IMR-90 (cell line): ENCODE results near the gene CADM1. TPM values are rescaled to one million over a fixed set of nuclear protein-coding genes. Genes with fewer than 3 reads are reported as not detected.

ENCODE experiments used
- ATAC-seq: fragments of 200-7000 bp; cut with Tn5 transposase; 2 replicates; pipeline ENCODE4 v1.9.1; 2020; ENCODE audit warnings: low read depth, mild to moderate bottlenecking, moderate library complexity
- BruUV-seq: library from RNA; stranded (reverse); fragments of 400-500 nt; replicated peaks from 2 replicates; lab custom pipeline; 2021; lab: Mats Ljungman, UMichigan
- CTCF ChIA-PET: fragments of 300-600 bp; formaldehyde crosslinking; extraction: SDS; loops from one replicate; lab custom pipeline; 2021; ENCODE audit warnings: antibody characterized with exemption; lab: Yijun Ruan, JAX
- POLR2A ChIA-PET: fragments of 300-600 bp; sonication (Branson Sonifier 250); formaldehyde crosslinking; loops from one replicate; lab custom pipeline; 2022; ENCODE audit warnings: antibody characterized with exemption; ENCODE audit not compliant: unreplicated experiment; lab: Charles Lee
- DNase-seq: peaks from one replicate; pipeline ENCODE4 v3.0.0; 2013
- H2AFZ ChIP-seq: replicated peaks from 2 replicates; pipeline ENCODE3; 2013; ENCODE audit warnings: low read length, mild to moderate bottlenecking; ENCODE audit not compliant: poor library complexity
- H2AK5ac ChIP-seq: 2 replicates; pipeline ENCODE4 v1.6.1; 2013; ENCODE audit warnings: low read depth, low read length, inconsistent platforms
- H2AK9ac ChIP-seq: replicated peaks from 2 replicates; pipeline ENCODE3; 2013; ENCODE audit warnings: mild to moderate bottlenecking, low read depth, low read length, moderate library complexity; ENCODE audit not compliant: poor library complexity
- H2BK120ac ChIP-seq: 2 replicates; pipeline ENCODE4 v1.6.1; 2013; ENCODE audit warnings: low read depth, low read length, inconsistent platforms
- H2BK15ac ChIP-seq: 3 replicates; pipeline ENCODE4 v1.6.1; 2013; ENCODE audit warnings: low read depth, low read length, inconsistent platforms
- H2BK20ac ChIP-seq: 2 replicates; pipeline ENCODE4 v1.6.1; 2013; ENCODE audit warnings: low read depth, mild to moderate bottlenecking, inconsistent platforms, low read length, moderate library complexity
- H2BK5ac ChIP-seq: 2 replicates; pipeline ENCODE4 v1.6.1; 2013; ENCODE audit warnings: mild to moderate bottlenecking, low read depth, low read length, inconsistent platforms; ENCODE audit not compliant: poor library complexity, severe bottlenecking
- H3K14ac ChIP-seq: replicated peaks from 2 replicates; pipeline ENCODE4 v1.6.1; 2013; ENCODE audit warnings: low read depth, low read length, inconsistent platforms
- H3K18ac ChIP-seq: 2 replicates; pipeline ENCODE4 v1.6.1; 2013; ENCODE audit warnings: low read depth, low read length, control low read depth
- H3K23ac ChIP-seq: 2 replicates; pipeline ENCODE4 v1.6.1; 2013; ENCODE audit warnings: low read depth, low read length, inconsistent platforms
- H3K27ac ChIP-seq: 2 replicates; pipeline ENCODE4 v1.5.1; 2013; ENCODE audit warnings: mild to moderate bottlenecking, control low read depth, low read length; ENCODE audit not compliant: insufficient read depth
- H3K27me3 ChIP-seq: 2 replicates; pipeline ENCODE4 v1.6.1; 2013; ENCODE audit warnings: low read length; ENCODE audit not compliant: control insufficient read depth, insufficient read depth
- H3K36me3 ChIP-seq: 2 replicates; pipeline ENCODE4 v1.6.1; 2013; ENCODE audit warnings: low read length, mixed read lengths; ENCODE audit not compliant: control insufficient read depth, insufficient read depth
- H3K4ac ChIP-seq: 2 replicates; pipeline ENCODE4 v1.6.1; 2013; ENCODE audit warnings: low read depth, low read length, inconsistent platforms
- H3K4me1 ChIP-seq: 2 replicates; pipeline ENCODE4 v1.6.1; 2013; ENCODE audit warnings: low read length, mixed read lengths; ENCODE audit not compliant: control insufficient read depth, insufficient read depth
- H3K4me2 ChIP-seq: 2 replicates; pipeline ENCODE4 v1.6.1; 2013; ENCODE audit warnings: low read depth, mild to moderate bottlenecking, control low read depth, low read length, moderate library complexity
- H3K4me3 ChIP-seq: 2 replicates; pipeline ENCODE4 v1.5.1; 2013; ENCODE audit warnings: low read depth, mild to moderate bottlenecking, control low read depth, low read length, moderate library complexity; ENCODE audit not compliant: insufficient read depth
- H3K56ac ChIP-seq: 2 replicates; pipeline ENCODE4 v1.6.1; 2013; ENCODE audit warnings: low read length, inconsistent platforms; ENCODE audit not compliant: insufficient read depth; ENCODE audit errors: extremely low read depth
- H3K79me1 ChIP-seq, 2 experiments: 2 replicates each; pipeline ENCODE4 v1.6.1; 2013; ENCODE audit warnings: low read length in 2 of 2, inconsistent platforms in 1 of 2, low read depth in 1 of 2
- H3K9ac ChIP-seq: 2 replicates; pipeline ENCODE4 v1.6.1; 2013; ENCODE audit warnings: low read depth, low read length, control low read depth
- H3K9me1 ChIP-seq: 2 replicates; pipeline ENCODE4 v1.6.1; 2013; ENCODE audit warnings: low read length, inconsistent platforms; ENCODE audit not compliant: insufficient read depth
- H3K9me3 ChIP-seq: 2 replicates; pipeline ENCODE4 v1.6.1; 2013; ENCODE audit warnings: low read length; ENCODE audit not compliant: control insufficient read depth, insufficient read depth
- H4K20me1 ChIP-seq: 2 replicates; pipeline ENCODE4 v1.6.1; 2013; ENCODE audit warnings: low read length, inconsistent platforms; ENCODE audit not compliant: insufficient read depth
- H4K5ac ChIP-seq: 2 replicates; pipeline ENCODE4 v1.6.1; 2013; ENCODE audit warnings: mild to moderate bottlenecking, low read depth, low read length, control low read depth
- H4K8ac ChIP-seq, 2 experiments: 2 replicates each; pipeline ENCODE4 v1.6.1; 2013; ENCODE audit warnings: low read depth in 2 of 2, low read length in 2 of 2, control low read depth in 1 of 2, inconsistent platforms in 1 of 2
- H4K91ac ChIP-seq: 2 replicates; pipeline ENCODE4 v1.6.1; 2013; ENCODE audit warnings: low read depth, low read length, inconsistent platforms; ENCODE audit not compliant: insufficient read depth
- BHLHE40 ChIP-seq: fragments of 150-350 bp; IDR thresholded peaks from 2 replicates; pipeline ENCODE4 v1.6.1; 2016; ENCODE audit warnings: mild to moderate bottlenecking, low read depth, low read length
- CEBPB ChIP-seq: IDR thresholded peaks from 2 replicates; pipeline ENCODE4 v1.6.1; 2012; ENCODE audit warnings: low read depth, low read length, improper control_type of control experiment
- FOS ChIP-seq: fragments of 150-350 bp; IDR thresholded peaks from 2 replicates; pipeline ENCODE4 v1.6.1; 2016; ENCODE audit warnings: low read depth, low read length
- MAFK ChIP-seq: IDR thresholded peaks from 2 replicates; pipeline ENCODE4 v1.6.1; 2012; ENCODE audit warnings: low read depth, low read length, improper control_type of control experiment
- MAZ ChIP-seq: IDR thresholded peaks from 2 replicates; pipeline ENCODE4 v1.6.1; 2012; ENCODE audit warnings: low read depth, mild to moderate bottlenecking, low read length, improper control_type of control experiment, moderate library complexity, borderline replicate concordance
- POLR2A ChIP-seq: IDR thresholded peaks from 2 replicates; pipeline ENCODE4 v1.6.1; 2012; ENCODE audit warnings: mild to moderate bottlenecking, low read depth, low read length
- RAD21 ChIP-seq: IDR thresholded peaks from 2 replicates; pipeline ENCODE4 v1.6.1; 2012; ENCODE audit warnings: low read length, improper control_type of control experiment
- RCOR1 ChIP-seq: IDR thresholded peaks from 2 replicates; pipeline ENCODE4 v1.6.1; 2012; ENCODE audit warnings: mild to moderate bottlenecking, low read length, improper control_type of control experiment; ENCODE audit not compliant: insufficient replicate concordance
- RFX5 ChIP-seq: IDR thresholded peaks from 2 replicates; pipeline ENCODE4 v1.8.0; 2012; ENCODE audit warnings: low read depth, mild to moderate bottlenecking, low read length, moderate library complexity
- WGBS, 2 experiments: methylation state at CpG; one replicate each; pipeline versions ENCODE4 v1.1.5 to v1.1.7; 2013; ENCODE audit warnings: missing lambda C conversion rate in 2 of 2; ENCODE audit not compliant: insufficient read length in 1 of 2; ENCODE audit errors: extremely low coverage in 2 of 2; 5-methylcytosine and 5-hydroxymethylcytosine counted together
- dilution Hi-C: fragments of 300-500 bp; cut with HindIII; formaldehyde crosslinking; loops from one replicate; pipeline ENCODE4 v1.14.3; 2018; ENCODE audit warnings: low sequenced_read_pairs; ENCODE audit not compliant: unreplicated experiment
- in situ Hi-C: fragments of 300-500 bp; cut with MboI; formaldehyde crosslinking; loops from 3 replicates; pipeline ENCODE4 v1.14.3; 2019; ENCODE audit warnings: low sequenced_read_pairs, inconsistent platforms, mixed read lengths
- intact Hi-C: fragments of 100-400 bp; cut with micrococcal nuclease; formaldehyde crosslinking; loops from 2 replicates; pipeline ENCODE4 v1.10.0; 2022
- polyA plus RNA-seq, 3 experiments: library from polyadenylated mRNA; depleted of rRNA; stranded (reverse); fragments of >200 nt; gene quantifications; 2 replicates each; pipeline ENCODE4 v1.2.3, GENCODE V29; 2012; ENCODE audit warnings: low replicate concordance in 1 of 3
- total RNA-seq: library from RNA; depleted of rRNA; stranded (reverse); fragments of >200 nt; gene quantifications from 2 replicates; pipeline ENCODE4 v1.2.3, GENCODE V29; 2012

CADM1 gene
- total and polyA plus RNA-seq, 2 of the 4 experiments (the other 2 are of a cell fraction): 28.8 to 77.1 TPM

- Histone ChIP-seq H3K27ac (no peak overlapping the region), H4K5ac (no peak overlapping the region), H2BK15ac (no peak overlapping the region), H4K91ac (no peak overlapping the region), H3K27me3 (peaks cover 30% of the 10 kb centered on the region), H3K9me3 (no peaks in the 10 kb centered on the region), H3K4ac (no peak overlapping the region), H3K4me3 (no peak overlapping the region), H3K36me3 (no peaks in the 10 kb centered on the region), H3K4me2 (no peak overlapping the region), H2AK5ac (no peak overlapping the region), H3K23ac (no peak overlapping the region), H4K20me1 (no peaks in the 10 kb centered on the region), H3K18ac (no peak overlapping the region), H2BK20ac (no peak overlapping the region), H2AK9ac (no peak overlapping the region), H3K14ac (no peak overlapping the region), H2AFZ (no peak overlapping the region), H3K4me1 (no peaks in the 10 kb centered on the region), H3K9ac (no peak overlapping the region), H4K8ac (no peak overlapping the region), H2BK5ac (no peak overlapping the region), H3K9me1 (no peaks in the 10 kb centered on the region), H3K56ac (no peak overlapping the region), H2BK120ac (no peak overlapping the region), H3K79me1 (no peaks in the 10 kb centered on the region)
- dilution Hi-C loops: no loop called here
- WGBS, 2 experiments: 80% methylated on average over 4 of the region's 5 CpGs; no CpG with 5 or more reads in 1 of the 2 experiments
- ChIA-PET POLR2A (no interaction called here), CTCF (no interaction called here)
- TF ChIP-seq POLR2A (no peak), RCOR1 (no peak), MAFK (no peak), RFX5 (no peak), FOS (no peak), BHLHE40 (no peak), CEBPB (no peak), MAZ (no peak), RAD21 (no peak)
- ATAC-seq (no peak), DNase-seq (no peak)
- no TSS peak for BruUV-seq
- in situ Hi-C loops: no loop called here
- intact Hi-C loops: no loop called here
These were observed 360.2 kb downstream of the CADM1 start for GRCh38 chr11:115144014-115144413.
